Stimulated activated CD4-positive, alpha-beta T cell treated with anti-CD3 and anti-CD28 coated beads, Interleukin-12 subunit alpha, Interleukin-12 subunit beta, amount 100 ng/mL, for 4 hours (primary cell): ENCODE measurements around the gene KIAA1217.
A peak's percentile ranks its signal among the peaks of the same experiment; 100 is the strongest.
"Not testable (repeated sequence)": the region's sequence is repeated elsewhere in the genome, so short reads cannot be mapped to it uniquely, and the experiment has no call there.

Source experiments
- DNase-seq: peaks from one replicate; pipeline ENCODE4 v3.0.0-alpha.2; 2020

Gene KIAA1217

GRCh38 chr10:24344695-24345463, 135.9 kb downstream of the KIAA1217 start:
- no peak for DNase-seq

DNA sequence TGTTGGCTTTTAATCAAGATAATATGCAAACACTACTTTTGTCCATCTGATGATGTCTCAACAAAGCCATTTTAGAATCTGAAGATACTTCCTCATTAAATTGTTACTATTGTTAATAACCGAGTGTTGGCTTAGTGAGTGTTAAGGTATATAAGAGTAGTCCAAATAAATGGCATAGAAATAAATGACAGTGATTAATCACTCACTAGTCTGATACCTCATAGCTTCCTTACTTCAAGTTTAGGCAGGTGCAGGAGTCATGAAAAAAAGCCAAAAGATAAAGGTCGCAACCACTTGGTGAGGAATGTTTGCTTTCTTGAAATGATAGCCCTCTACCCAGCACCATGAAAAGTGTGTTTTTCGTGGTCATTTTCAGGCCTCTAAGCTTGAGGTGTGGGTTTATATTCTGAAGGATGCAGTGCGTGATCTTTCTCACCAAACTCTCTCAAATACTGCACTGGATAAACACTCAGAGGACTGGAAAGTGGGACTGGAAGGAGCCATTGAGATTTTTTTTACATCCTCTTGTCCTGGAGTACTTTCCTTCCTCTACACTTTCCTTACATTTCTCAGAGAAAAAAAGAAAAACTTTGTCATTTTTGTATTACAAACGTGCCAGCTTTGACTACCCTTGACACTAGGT, 138.1 kb downstream of the KIAA1217 start:
- DNase-seq = no peak

- DNase-seq = no peak
These were observed 140.6 kb downstream of the KIAA1217 start for GRCh38 chr10:24349379-24350001.

GRCh38 chr10:24350070-24350921, 141.4 kb downstream of the KIAA1217 start:
- no peak for DNase-seq

- not testable (repeated sequence) for DNase-seq
These were observed 141.9 kb downstream of the KIAA1217 start for GRCh38 chr10:24350922-24351225.

GRCh38 chr10:24351961-24352360, 143.0 kb downstream of the KIAA1217 start:
- DNase-seq = no peak

- DNase-seq = no peak
These were observed 143.5 kb downstream of the KIAA1217 start for GRCh38 chr10:24352399-24352798.

DNA sequence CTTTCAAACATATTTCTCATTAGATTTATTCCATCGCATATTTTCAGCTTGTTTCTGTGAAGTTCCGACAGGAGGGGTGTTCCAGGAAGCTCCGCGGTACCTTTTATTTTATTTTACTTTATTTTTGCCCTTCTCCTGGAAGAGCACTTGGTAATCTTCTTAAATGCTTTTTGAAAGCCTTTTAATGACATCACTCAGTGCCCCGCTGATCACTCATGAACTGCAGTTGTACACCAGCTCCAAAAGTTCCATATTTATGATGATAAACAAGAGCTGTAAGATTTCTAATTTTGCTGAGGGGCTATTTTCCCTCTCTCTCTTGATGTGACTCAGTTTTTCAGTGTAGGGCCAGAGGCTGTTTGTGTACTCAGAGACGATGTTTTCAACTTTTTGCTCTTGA, 144.4 kb downstream of the KIAA1217 start:
- DNase-seq = no peak

DNA sequence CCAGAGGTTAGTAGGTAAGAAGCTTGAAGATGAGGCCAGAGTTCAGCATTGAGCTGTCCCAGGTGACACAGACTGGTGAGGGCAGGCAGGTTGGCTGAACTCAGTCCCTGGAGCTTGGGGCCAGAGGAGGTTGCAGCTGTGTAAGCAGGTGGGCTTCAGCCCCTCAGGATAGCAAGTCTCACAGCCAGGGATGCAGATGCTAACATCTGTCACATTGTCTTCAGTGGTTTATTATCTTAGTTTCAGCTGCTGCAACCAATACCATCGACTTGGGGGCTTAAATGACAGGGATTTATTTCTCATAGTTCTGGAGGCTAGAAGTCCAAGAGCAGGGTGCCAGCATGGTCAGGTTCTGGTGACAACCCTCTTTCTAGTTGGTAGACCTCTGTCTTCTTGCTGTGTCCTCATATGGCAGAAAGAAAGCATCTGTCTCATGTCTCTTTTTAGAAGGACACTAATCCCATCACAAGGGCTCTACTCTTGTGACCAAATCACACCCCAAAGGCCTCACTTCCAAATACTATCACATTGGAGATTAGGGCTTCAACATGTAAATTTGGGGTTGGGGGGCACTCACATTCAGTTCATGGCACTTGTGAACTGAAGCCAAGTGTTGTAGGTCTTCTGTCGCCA, 146.2 kb downstream of the KIAA1217 start:
- no peak for DNase-seq

- no peak for DNase-seq
These were observed 148.5 kb downstream of the KIAA1217 start for GRCh38 chr10:24357344-24358004.

DNA sequence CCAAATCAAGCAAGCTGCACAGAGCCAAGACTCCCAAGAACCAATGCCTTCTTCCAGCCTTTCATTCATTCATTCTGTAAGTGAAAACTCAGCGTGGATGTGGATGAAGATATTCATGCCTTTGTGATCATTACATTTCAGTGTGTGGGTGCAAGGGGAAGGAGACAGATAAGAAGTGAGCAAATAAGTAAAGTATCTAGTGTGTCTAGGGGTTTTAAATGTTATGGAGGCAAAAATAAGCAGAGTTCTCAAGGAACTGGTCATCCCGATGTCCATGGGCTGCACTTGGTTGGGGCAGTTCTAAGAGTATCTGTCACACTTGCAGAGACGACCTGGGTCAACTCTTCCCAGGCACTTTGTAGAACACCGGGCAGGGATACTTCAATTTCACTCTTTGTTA, 149.1 kb downstream of the KIAA1217 start:
- DNase-seq = no peak

DNA sequence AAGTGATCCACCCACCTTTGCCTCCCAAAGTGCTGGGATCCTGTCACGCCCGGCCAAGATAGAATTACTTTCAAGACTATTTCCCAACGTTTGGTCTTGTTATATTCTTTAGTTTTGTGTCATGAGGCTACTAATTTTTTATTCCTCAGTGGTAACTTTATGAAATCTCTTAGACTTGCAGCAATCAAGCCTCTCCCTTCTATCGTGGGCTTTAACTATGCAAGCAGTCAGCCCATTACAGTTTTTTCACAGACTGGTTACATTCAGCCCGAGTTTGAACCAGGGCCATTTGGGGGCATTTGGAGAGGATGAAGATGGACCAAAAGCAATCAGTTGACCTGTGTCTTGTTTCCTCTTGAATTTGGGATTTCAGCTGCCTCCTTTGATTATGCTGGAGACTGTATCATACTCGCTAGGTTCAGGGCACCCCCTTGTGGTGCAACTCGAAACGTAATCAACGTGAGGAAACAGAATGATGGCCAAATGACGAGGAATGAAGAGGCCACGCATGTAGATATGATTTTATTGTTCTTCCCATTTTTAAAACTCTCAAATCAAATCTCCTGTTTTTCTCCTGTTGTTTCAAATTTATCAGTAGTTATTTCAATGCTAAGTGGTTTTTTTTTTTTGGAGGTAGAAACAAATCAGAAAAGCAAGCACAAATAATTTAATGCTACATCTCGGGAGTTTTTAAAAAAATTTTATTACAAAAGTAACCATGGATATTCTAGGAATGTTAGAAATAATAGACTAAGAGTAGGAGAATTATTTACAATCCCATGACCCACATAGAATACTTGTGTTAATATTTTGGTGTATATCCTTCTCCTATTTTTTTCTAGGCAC, 151.6 kb downstream of the KIAA1217 start:
- peak; percentile 6 for DNase-seq

DNA sequence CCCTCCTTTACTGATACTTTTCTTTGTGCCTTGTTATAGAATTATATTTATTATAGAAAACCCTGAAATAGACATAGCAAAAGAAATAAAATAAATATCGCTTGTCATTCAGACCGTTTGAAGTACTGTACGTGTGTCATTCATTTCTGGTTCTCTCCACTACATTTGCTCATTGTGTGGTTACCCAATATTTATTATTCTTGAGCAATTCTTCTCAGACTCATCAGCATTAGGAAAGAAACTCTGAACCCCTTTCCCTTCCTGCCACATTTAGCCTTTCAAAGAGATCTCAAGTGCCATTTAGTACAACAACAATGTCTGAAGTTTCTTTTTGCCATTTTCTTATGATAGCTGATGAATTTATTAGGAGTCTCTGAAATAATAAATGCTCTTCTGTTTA, 154.1 kb downstream of the KIAA1217 start:
- DNase-seq = no peak

- DNase-seq = no peak
These were observed 158.8 kb downstream of the KIAA1217 start for GRCh38 chr10:24367688-24368087.

DNA sequence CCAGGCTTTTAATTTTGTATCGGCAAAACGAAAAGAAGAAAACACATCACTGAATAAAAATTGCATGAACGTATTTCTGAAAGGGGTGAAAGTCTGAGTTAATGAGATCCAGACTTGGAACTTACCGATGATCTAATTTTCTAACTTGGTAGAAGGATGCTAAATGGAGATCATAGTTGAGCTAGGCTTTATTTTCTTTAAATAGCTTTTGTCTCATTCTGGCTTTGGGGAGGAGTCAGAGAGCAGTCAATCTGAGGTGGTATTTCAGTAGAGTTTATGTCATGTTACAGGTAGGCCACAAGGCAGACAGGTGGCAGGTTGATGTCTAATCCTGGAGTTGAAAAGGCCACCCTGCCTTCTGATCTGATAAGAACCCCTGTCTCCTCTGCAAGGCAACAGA, 161.9 kb downstream of the KIAA1217 start:
- DNase-seq = no peak

DNA sequence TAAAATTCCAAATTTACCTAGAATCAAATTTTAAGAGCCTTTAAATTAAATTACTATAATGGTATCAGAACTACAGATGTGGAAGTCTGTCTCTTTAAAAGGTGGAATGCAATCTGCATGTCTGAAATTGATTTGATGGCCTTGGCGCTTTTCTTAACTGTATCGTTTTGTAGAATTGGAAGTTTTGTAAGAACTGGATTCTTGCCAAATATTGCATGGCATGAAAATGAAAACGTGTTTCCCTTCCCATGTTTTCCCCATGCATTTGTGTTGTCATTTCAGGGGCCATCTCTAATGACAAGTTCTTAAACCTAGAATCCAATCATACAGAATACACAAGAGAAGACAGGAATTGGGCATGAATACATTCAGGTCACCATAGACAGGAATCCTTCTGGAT, 162.5 kb downstream of the KIAA1217 start:
- DNase-seq = no peak

DNA sequence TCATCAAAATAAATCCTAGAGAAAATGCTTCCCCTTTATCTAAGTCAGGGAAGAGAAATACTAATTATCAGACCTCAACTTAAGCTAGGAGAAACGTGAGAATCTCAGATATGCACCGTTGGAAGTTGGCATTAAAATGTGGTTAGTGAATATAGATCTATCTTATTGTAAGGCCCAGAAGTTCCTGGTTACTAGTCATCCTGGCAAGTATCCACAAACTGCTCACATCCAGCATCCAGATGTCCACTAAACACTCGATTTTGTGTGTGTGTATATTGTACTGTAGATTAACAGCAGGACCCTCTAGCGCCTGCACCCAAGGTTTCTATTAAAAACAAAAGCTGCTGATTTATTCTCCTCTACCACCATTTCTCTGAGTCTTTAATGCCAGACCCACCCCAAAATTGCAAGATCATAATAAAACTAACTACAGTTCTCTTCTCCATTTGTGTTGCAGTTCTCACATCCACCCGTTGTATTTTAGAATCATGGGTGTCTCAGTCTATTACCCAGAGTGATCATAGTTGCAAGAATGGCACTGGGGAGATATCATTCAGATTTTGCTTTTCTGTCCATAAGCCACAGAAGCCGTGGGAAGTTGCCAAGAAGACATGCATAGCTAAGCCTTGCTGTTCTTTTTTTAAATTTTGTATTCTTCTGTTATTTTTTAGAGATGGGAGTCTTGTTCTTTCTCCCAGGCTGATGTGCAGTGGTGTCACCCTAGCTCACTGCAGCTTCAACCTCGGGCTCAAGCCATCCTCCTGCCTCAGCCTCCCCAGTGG, 165.4 kb downstream of the KIAA1217 start:
- no peak for DNase-seq

GRCh38 chr10:24375510-24375909, 166.6 kb downstream of the KIAA1217 start:
- no peak for DNase-seq

DNA sequence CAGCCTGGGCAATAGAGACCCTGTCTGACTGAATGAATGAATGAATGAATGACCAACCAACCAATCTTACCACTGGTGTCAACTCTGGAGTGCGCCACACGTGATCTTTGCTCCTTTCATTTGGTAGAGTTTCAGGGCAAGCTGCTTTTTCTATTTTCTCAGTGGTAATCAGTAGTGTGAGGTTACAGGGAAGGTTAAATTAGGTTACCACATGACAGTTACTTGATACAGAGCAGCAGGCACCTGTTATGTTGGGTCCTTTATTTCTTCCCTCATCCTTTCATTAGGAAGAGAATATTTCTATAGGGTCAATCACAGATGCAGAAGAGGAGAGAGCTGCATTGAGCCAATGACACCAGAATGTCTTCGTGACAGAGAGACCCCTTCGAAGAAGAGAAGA, 167.8 kb downstream of the KIAA1217 start:
- DNase-seq = no peak

DNA sequence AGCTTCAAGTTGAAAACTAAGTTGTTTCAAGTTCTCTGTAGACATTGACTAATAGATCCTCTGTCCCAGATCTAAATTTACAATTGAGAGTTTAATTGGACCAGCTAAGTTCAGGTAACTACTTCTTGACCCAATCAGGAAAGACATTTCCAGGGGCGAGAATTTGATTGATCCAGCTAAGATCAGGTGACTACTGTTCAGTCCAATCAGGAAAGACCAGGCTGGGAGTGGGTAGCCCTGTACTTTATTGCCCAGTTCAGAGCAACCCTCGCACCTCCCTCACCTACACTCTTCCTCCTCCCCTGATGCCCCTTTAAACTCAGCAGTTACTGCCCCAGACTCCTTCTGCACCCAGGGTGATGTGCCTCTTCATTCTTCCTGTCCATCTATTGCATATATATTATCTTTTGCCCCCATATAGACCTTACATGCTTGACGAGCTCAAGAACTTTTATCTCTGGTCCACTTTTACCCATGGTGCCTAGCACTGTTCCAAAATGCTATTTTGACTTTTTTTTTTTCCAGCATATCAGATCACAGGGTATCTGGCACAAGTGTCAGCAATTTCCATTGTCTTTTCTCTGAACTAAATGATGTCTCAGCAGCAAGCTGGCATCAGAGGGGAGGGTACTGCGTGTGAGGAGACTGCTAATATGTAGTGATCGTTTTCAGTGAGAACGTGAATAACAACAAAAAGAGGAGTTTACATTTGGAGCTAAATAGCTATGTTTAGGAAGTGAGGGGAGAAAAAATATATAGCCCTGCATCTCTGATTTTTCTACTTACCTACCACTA, 169.4 kb downstream of the KIAA1217 start:
- DNase-seq = no peak
